Measurements from ENCODE around the gene MCU.

DNA sequence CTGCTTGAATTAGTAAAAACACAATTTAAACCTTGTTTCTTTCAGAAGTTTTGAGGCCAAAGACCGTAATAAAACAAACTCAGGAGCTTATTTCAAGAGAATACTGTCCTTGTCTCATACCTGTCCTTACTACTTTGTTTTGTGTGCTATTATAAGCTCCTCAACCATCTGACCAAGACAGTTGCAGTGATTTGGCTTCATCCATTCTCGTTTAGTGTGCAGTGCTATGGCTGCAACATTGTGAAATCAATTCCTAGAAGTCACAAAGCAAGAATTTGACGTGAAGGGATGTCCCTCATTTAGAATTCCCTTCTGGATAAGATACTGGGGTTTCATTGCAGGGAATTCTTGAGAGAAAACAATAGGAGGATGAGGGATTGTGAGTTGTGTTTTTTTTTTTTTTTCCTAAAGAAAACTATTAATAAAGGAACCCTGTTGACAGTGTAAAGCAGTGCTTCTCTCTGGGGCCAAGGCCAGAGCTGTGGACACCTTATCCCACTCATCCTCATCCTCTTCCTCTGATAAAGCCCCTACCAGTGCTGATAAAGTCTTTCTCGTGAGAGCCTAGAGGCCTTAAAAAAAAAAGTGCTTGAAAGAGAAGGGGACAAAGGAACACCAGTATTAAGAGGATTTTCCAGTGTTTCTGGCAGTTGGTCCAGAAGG is 201.3 kb downstream of the MCU start, which contains the start of gene OIT3:
- TF ChIP-seq, protein P1, sequence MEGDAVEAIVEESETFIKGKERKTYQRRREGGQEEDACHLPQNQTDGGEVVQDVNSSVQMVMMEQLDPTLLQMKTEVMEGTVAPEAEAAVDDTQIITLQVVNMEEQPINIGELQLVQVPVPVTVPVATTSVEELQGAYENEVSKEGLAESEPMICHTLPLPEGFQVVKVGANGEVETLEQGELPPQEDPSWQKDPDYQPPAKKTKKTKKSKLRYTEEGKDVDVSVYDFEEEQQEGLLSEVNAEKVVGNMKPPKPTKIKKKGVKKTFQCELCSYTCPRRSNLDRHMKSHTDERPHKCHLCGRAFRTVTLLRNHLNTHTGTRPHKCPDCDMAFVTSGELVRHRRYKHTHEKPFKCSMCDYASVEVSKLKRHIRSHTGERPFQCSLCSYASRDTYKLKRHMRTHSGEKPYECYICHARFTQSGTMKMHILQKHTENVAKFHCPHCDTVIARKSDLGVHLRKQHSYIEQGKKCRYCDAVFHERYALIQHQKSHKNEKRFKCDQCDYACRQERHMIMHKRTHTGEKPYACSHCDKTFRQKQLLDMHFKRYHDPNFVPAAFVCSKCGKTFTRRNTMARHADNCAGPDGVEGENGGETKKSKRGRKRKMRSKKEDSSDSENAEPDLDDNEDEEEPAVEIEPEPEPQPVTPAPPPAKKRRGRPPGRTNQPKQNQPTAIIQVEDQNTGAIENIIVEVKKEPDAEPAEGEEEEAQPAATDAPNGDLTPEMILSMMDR (IDR thresholded peaks at IDR 0.05): no peak
- TF ChIP-seq POLR2A (IDR thresholded peaks at IDR 0.05): no peak
